Measurements from ENCODE around the gene RTN4RL1. TPM values are rescaled to one million over a fixed set of nuclear protein-coding genes. Genes with fewer than 3 reads are reported as not detected.

RTN4RL1 gene
- total RNA-seq, 4 donors from 2014 or later: 16.4 to 24.8 (median 21.6) TPM

- Histone ChIP-seq H3K9me3 (no peaks in the 10 kb centered on the region), H3K36me3 (peaks cover 12% of the 10 kb centered on the region), H3K27ac (no peak overlapping the region), H3K4me3 (no peak overlapping the region), H3K27me3 (no peaks in the 10 kb centered on the region), H3K4me1 (peaks cover 10% of the 10 kb centered on the region)
- DNase-seq (ENCODE audit: low spot score in 2 of 2): no peak
- 40% methylated on average over 27 of the region's 27 CpGs for WGBS
- TF ChIP-seq POLR2A (IDR thresholded peaks at IDR 0.05) (no peak), POLR2AphosphoS5 (IDR thresholded peaks at IDR 0.05) (no peak), EP300 (IDR thresholded peaks at IDR 0.05) (no peak), CTCF (IDR thresholded peaks at IDR 0.05) (no peak)
Measured at GRCh38 chr17:1931844-1932579, 93.1 kb downstream of the RTN4RL1 start.

GRCh38 chr17:1930337-1930645 lies 94.8 kb downstream of the RTN4RL1 start:
- DNase-seq (ENCODE audit: low spot score in 2 of 2): no peak
- Histone ChIP-seq H3K27ac (no peak overlapping the region), H3K4me3 (no peak overlapping the region), H3K27me3 (no peaks in the 10 kb centered on the region), H3K4me1 (peaks cover 10% of the 10 kb centered on the region), H3K9me3 (no peaks in the 10 kb centered on the region), H3K36me3 (no peaks in the 10 kb centered on the region)
- WGBS: 69% methylated on average over 4 of the region's 8 CpGs
- TF ChIP-seq POLR2AphosphoS5 (IDR thresholded peaks at IDR 0.05) (no peak), CTCF (IDR thresholded peaks at IDR 0.05) (no peak), EP300 (IDR thresholded peaks at IDR 0.05) (no peak), POLR2A (IDR thresholded peaks at IDR 0.05) (no peak)

- peaks cover 10% of the 10 kb centered on the region for H3K4me1 ChIP-seq
- WGBS: 65% methylated on average over 10 of the region's 12 CpGs
- no peaks in the 10 kb centered on the region for H3K27me3 ChIP-seq
- no peak for DNase-seq (ENCODE audit: low spot score in 2 of 2)
- TF ChIP-seq POLR2AphosphoS5 (IDR thresholded peaks at IDR 0.05): no peak
- no peaks in the 10 kb centered on the region for H3K9me3 ChIP-seq
- H3K4me3 ChIP-seq: no peak overlapping the region
- no peaks in the 10 kb centered on the region for H3K36me3 ChIP-seq
- no peak overlapping the region for H3K27ac ChIP-seq
Measured at GRCh38 chr17:1928976-1929375, 96.2 kb downstream of the RTN4RL1 start.

- WGBS: 82% methylated on average over 19 of the region's 19 CpGs
- Histone ChIP-seq H3K9me3 (no peaks in the 10 kb centered on the region), H3K27ac (no peak overlapping the region), H3K4me3 (no peak overlapping the region), H3K27me3 (no peaks in the 10 kb centered on the region), H3K4me1 (no peaks in the 10 kb centered on the region), H3K36me3 (no peaks in the 10 kb centered on the region)
- TF ChIP-seq CTCF (IDR thresholded peaks at IDR 0.05) (no peak), POLR2AphosphoS5 (IDR thresholded peaks at IDR 0.05) (no peak), POLR2A (IDR thresholded peaks at IDR 0.05) (no peak), EP300 (IDR thresholded peaks at IDR 0.05) (no peak)
- no peak for DNase-seq (ENCODE audit: low spot score in 2 of 2)
Measured at GRCh38 chr17:1920948-1921351, 104.2 kb downstream of the RTN4RL1 start.

GRCh38 chr17:1919201-1919600 lies 105.9 kb downstream of the RTN4RL1 start:
- H3K4me1 ChIP-seq: no peaks in the 10 kb centered on the region
- peaks cover 4% of the 10 kb centered on the region for H3K27me3 ChIP-seq
- TF ChIP-seq POLR2A (IDR thresholded peaks at IDR 0.05) (no peak), POLR2AphosphoS5 (IDR thresholded peaks at IDR 0.05) (no peak), CTCF (IDR thresholded peaks at IDR 0.05) (no peak), EP300 (IDR thresholded peaks at IDR 0.05) (no peak)
- H3K36me3 ChIP-seq: no peaks in the 10 kb centered on the region
- WGBS: 77% methylated on average over 13 of the region's 13 CpGs
- no peak overlapping the region for H3K27ac ChIP-seq
- H3K4me3 ChIP-seq: no peak overlapping the region
- no peaks in the 10 kb centered on the region for H3K9me3 ChIP-seq
- DNase-seq (ENCODE audit: low spot score in 2 of 2): no peak

Measured in suprapubic skin (tissue), 4 donors.